Hematopoietic multipotent progenitor cell treated with erythropoietin and hydrocortisone succinate and interleukin-3 and kit ligand, for 17 days (in vitro differentiated cells): ENCODE measurements around the gene PLCB2.
A peak's percentile ranks its signal among the peaks of the same experiment; 100 is the strongest.

Experiments
- DNase-seq: peaks from one replicate; pipeline ENCODE4 v3.0.0-alpha.2; 2015; ENCODE audit warnings: low spot score

Gene PLCB2

DNA sequence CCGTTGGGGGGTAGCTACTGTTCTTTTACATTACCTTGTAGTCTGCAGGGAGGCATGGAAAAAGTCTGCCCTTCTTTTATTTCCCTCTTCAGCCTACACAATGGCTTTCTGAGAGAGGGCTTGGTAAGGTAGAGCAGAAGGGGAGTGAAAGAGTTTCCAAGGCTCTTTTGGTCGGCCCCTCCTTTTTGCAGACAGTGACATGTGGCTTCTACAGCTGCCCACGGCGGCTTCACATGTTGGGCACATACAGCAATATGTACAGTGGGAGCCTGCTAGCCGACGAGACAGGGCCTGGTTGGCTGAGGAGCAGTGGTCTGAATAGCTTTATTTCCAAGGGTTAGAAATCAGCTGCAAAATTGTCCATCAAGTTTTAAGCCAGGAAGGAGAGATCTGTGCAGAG is 19.7 kb upstream of the PLCB2 start:
- DNase-seq, result no peak

GRCh38 chr15:40325700-40326099 is 18.0 kb upstream of the PLCB2 start:
- no peak for DNase-seq

DNA sequence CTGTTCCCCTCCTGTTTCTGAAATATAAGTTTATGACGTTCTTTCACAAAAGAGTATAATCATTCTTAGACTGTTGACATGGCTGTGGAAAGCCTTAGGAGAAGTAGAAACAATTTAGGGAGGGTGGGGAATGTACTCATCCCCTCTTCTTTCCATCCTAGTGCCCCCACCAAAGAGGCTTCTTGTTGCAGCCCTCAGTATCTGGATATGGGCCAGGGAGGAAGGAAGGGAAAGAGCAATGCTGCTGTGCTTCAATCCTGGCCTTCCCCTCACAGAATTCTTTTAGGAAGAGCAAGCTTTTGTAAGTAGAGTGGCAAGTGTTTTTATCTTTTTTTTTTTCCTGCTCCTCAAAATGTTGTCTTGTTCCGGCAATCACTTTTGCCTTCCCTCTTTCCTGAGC is 17.5 kb upstream of the PLCB2 start:
- no peak for DNase-seq

- DNase-seq, result no peak
Measured at GRCh38 chr15:40323953-40324937, 16.5 kb upstream of the PLCB2 start.

GRCh38 chr15:40323239-40323952 is 15.7 kb upstream of the PLCB2 start, which contains the start of gene INAFM2:
TSS of gene INAFM2 (plus strand) at chr15:40323692. CDS start at chr15:40324056, 364 bp downstream.
- DNase-seq, result peak; percentile 65

DNA sequence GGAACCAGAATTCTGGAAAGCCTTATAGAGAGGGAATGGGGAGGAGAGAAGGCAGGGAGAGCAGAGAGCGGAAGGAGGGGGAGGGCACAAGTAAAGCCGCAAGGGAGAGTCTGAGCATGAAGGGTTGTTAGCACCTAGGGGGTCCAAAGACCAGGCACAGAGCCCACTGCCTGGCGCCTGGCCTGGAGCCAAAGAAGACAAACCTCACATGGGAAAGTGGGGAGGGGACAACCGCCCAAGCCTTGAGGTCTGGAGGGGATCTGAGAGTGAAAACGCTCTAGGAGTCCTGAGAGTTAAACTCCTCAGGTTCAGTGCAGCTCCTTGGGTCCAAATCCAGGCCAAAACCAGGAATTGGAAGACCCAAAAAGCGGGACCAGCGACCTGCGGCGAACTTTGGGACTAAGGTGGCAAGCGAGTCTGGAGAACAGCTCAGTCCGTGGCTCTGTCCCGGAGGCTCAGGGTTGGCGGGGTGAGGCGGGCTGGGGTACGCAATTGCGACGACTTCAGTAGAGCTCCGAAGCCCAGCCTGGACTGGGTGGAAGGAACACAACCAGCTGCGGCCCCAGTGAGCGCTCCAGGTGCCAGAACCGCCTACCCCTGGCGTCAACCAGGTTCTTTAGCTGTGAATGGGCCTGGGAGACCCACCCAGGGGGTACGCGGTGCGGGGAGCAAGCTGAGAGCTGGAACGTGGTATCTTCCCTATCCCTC is 14.9 kb upstream of the PLCB2 start:
- DNase-seq, result no peak

GRCh38 chr15:40320931-40321371 is 13.2 kb upstream of the PLCB2 start:
- DNase-seq, result peak; percentile 71

GRCh38 chr15:40320409-40320808 is 12.7 kb upstream of the PLCB2 start:
- DNase-seq, result no peak

- no peak for DNase-seq
Measured at GRCh38 chr15:40317580-40317979, 9.8 kb upstream of the PLCB2 start.

DNA sequence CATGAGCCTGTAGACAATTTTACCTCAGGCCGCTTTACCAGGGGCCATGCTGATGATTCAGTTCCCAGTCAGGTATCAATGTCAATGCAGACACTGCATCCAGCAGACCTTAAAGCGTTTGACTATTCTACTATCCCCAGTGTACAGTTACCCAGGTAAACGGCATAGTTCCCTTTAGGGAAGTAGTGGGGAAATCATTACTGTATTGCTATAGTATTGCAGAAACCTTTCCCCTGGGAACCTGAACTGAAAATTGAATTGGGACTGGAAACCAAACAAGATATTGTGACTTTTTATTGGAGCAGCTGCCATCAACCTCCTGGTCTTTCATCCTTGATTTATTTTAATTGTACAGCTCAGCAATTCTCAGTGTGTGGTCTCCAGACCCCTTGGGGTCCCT is 9.2 kb upstream of the PLCB2 start:
- no peak for DNase-seq

- DNase-seq, result no peak
Measured at GRCh38 chr15:40314723-40315276, 7.1 kb upstream of the PLCB2 start.

- DNase-seq, result no peak
Measured at GRCh38 chr15:40313531-40314398, 6.0 kb upstream of the PLCB2 start.

- DNase-seq, result no peak
Measured at GRCh38 chr15:40312370-40313158, 4.8 kb upstream of the PLCB2 start.

DNA sequence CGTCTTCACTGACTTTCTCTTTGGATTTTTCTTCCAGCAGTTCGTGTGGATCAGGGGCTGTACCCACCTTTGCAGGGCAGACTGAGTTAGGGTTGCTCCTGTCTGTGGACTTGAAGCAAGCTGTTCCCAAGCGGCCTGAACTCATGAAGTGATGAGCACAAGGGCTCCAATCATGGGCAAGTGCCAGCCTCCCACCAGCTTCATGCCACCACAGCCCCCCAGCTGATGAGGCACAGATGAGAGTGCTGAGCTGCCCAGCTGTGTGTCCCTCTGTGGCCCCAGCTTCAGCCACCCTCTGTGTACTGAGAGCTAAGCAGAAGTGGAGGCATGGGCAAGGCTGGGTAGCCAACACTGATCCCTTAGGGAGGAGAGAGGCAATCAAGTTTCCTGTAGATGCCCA is 3.3 kb upstream of the PLCB2 start:
- no peak for DNase-seq

- DNase-seq, result no peak
Measured at GRCh38 chr15:40310001-40310959, 2.5 kb upstream of the PLCB2 start.

- DNase-seq, result no peak
Measured at GRCh38 chr15:40309344-40309862, 1.7 kb upstream of the PLCB2 start.

DNA sequence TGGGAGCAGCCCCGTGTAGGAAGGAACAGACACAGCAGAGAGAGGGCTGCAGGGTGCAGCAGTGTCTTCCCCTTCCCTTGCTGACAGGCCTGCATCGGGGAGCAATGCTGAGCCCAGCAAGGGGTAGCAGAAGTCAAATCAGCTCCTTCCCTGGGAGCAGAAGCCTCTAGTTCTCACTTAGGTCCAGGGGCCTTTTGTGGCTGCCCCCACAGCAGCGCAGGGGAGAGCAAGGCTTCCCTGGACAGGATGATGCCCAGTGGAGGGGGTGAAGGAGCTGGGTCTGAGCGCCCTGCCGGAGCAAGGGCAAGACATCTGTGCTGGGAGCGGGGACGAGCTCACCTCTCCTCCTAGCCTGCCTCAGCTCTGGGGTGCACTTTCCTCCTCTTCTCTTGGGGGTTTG is 827 bp downstream of the PLCB2 start:
- no peak for DNase-seq

DNA sequence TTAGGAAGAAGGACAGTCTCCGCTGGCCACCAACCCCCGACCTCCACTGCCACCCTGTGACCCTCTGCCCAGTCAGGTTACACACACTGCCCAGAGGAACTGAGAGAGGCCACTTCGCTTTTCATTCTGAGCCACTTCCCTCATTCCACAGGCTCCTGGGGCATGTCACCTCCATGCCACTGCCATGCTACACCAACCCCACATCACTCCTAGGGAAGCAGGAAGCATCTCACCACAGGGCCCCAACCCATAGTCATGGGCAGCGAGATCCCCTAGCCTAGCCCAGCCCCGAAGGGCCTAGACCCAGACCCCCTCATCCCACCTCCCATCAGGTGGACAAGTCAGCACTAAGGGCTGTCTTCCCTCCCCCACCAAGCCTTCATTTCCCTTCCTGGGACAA is 1.4 kb downstream of the PLCB2 start:
- DNase-seq, result no peak

GRCh38 chr15:40305281-40305680 is 2.5 kb downstream of the PLCB2 start:
- no peak for DNase-seq
